ENCODE results near the gene CBARP. TPM values are rescaled to one million over a fixed set of nuclear protein-coding genes. Genes with fewer than 3 reads are reported as not detected.

CBARP gene
- total RNA-seq, 1 experiment from 2014 or later = 1.8 TPM

DNA sequence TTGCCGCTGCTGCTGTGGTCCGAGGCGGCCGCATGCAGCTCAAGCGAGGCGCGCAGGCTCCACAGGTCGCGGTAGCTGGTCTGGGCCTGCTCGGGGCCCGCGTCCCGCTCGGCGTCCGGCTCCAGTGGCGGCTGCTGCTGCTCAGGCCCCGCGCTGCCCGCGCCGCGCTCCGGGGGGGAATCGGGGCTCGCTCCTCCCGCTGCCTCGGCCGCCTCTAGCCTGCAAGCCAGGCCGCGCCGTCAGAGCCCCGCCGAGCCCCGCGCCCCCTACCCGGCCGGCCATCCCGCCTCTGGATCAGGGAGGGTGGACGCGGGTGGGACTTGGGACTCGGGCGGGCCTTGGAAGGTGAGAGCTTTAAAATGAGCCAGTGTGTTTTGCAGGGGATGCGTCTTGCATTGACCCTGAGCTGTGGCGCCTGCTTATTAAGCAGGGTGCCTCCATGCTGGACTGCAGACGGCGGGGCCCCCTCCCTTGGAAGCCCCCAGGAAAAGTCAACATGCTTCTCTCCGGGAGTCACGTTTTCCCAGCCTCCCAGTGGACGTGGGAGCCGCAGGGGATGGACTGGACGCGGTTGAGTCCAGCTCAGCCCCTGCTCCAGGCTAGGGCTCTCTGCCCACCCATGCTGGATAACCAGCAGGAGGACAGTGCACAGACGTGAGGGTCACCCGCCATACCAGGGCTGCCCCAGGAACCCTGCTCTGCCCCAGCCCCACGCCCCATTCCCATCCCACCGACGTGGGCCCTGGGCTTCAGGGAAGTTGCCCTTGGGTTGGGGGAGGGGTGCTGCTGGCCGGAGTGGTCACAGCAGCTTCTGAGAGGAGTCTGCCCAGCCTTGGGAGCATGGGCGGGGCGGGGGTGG lies 7.7 kb downstream of the CBARP start:
- no peak for DNase-seq (ENCODE audit: extremely low read depth, low read depth)

GRCh38 chr19:1229056-1229923 lies 8.5 kb downstream of the CBARP start:
- no peak for DNase-seq (ENCODE audit: extremely low read depth, low read depth)

DNA sequence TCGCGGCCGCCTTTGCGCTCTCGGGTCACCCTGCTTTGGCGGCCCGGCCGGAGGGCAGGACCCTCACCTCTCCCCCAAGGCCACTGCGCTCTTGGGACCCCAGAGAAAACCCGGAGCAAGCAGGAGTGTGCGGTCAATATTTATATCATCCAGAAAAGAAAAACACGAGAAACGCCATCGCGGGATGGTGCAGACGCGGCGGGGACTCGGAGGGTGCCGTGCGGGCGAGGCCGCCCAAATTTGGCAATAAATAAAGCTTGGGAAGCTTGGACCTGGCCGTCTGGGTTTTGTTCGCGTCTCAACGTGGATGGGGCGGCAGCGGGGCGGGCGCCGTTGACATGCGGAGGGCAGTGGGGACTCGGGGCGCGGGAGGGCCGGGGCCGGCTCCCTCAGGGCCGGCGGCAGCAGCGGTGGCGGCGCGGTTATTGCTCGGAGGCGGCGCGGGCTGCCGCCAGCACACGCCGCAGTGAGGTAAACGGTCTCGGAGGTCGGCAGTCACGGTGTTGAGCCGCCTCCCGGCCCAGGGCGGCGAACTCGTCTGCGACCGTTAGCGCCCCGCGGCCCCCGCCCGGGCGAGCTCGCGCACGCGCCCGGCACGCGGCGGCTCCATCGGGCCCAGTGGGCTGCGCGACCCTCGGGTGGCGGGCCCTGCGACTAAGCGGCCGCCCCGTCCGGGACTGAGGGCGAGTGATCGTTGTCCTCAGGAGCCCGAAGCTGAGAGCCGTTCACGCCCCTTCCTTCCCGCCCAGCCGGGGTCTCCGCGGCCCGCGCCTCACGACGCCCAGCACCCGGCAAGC lies 9.4 kb downstream of the CBARP start:
- DNase-seq (ENCODE audit: extremely low read depth, low read depth) = no peak

GRCh38 chr19:1227304-1228054 lies 10.3 kb downstream of the CBARP start:
- DNase-seq (ENCODE audit: extremely low read depth, low read depth) = no peak

DNA sequence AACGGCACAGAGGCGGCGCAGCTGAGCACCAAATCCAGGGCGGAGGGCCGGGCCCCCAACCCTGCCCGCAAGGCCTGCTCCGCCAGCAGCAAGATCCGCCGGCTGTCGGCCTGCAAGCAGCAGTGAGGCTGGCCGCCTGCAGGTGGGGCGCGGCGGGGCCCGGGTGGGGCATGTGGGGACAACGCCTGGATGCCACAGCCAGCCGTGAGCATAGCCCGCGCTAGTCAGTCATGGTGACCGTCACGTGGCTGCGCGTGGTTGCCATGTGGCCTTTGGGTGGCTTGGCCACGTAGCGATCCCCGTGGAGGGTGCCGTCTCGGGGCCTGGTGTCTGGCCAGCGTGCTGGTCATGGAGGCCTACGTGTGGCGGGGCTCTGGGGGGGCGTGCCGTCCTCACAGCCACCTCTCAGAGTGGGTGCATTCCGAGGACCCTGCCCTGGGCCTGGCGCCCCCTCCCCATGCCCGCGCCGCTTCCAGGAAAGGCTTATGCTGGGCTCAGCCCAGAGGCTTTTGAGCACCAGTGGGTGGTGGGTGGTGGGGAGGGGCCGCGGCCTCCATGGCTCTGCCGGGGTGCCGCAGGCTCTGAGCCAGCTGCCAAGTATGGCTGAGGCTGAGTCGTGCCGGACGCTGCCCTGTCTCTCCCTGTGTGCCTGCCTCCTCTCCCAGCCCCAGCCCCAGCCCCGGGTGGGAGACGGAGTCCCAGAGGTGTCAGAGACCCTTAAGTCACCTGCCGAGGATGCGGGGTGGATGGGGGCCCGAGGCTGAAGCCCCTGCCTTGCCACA lies 11.1 kb downstream of the CBARP start:
- no peak for DNase-seq (ENCODE audit: extremely low read depth, low read depth)

GRCh38 chr19:1226227-1226518 lies 11.6 kb downstream of the CBARP start:
- DNase-seq (ENCODE audit: extremely low read depth, low read depth) = no peak

DNA sequence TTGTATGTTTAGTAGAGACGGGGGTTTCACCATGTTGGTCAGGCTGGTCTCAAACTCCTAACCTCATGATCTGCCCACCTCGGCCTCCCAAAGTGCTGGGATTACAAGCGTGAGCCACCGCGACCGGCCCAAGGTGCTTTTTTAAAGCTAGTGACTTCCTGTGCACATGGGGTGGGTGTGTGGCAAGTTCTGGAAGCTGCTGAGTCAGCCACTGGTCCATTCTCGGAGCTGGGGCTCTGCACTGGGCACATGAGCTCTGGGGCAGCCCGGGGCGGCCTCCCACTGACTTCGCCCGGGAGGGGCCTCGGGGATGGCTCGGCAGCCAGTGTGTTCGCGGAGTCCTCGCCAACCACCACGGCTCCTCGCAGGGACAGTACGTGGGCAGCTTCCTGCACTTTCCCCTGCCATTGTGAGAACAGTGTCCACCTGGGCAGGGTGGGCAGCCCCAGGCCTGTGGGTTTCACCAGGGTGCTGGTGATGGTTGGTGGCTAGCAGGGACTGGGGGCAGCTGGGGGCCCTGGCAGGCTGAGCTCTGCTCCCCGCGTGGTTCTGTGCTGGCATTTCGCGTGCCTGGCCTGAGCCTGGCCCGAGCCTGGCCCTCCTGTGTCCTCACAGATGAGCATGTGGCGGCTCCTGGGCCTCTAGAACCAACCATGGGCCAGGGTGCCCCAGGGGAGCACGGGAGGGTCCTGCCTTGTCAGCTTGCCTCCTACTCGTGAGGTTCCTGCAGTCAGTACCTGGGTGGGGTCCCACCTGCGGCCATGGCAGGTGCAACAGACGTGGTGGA lies 12.2 kb downstream of the CBARP start:
- DNase-seq (ENCODE audit: extremely low read depth, low read depth) = no peak

DNA sequence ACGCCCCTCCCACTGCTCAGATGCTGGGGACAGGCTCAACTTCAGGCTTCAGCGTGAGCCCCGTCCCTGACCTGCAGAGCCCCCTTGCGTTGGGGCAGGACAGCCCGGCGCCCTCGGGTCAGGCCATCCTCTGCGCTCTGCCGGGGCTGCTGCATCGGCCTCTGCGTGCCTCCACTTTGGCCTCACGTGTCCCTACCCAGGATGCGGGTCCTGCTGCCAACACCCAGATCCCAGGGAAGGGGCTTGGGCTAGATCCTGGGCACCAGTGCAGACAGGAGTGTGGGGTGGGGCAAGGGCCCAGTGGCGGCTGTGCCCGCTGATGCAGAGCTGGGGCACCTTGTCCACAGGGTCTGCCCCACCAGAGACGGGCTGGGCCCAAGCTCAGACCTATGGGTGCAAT lies 13.0 kb downstream of the CBARP start:
- no peak for DNase-seq (ENCODE audit: extremely low read depth, low read depth)

GRCh38 chr19:1224047-1224825 lies 13.6 kb downstream of the CBARP start:
- DNase-seq (ENCODE audit: extremely low read depth, low read depth) = no peak

DNA sequence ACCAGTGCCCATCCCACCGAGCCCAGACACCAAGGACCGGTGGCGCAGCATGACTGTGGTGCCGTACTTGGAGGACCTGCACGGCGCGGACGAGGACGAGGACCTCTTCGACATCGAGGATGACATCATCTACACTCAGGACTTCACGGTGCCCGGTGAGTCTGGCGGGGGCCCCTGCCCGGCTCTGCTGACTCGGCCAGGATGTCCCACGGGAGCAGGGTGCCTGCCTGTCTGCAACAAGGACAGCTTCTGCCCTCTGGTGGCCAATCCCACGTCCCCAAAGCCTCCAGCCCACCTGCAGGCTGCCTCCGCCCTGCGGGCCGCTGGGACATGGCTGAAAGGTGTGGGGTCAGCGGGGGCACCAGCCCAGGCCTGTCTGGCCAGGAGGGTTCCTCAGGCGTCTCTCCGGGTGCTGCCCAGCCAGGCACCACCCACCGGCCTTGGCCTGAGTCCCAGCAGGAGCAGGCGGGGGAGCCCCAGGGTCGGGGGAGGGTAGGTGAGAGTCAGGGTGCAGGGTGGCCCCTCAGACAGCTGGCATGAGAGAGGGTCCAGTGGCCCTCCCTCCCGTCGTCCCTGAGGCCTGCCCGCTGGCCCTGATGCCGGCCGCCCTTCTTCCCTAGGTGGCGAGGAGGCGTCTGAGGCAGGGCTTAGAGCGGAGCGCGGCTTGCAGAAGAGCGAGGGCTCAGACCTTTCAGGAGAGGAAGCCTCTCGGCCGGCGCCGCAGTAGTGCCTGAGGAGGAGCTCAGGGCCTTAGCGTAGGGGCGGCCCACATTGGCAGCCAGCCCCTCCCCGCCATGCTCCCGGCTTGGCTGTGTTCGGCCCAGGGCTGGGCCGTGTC lies 14.6 kb downstream of the CBARP start:
- DNase-seq (ENCODE audit: extremely low read depth, low read depth) = no peak

DNA sequence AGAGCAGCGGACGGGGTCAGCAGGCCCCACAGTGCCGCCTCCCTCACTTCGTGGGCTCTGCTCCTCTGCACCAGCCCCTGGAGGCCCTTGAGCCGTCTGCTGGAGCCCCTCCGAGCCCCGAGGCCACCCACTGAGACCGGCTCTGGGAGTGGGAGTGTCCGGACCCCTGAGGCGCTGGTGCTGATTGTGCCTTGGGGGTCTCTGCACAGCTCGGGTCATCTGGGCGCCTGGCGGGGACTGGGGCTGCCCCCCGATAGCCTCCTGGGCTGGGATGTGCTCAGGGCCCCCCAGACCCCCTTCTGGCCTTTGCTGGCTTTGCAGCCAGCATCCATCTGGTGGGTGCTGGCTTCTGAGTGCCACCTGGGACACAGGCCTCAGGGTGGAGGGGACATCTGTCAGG lies 15.4 kb downstream of the CBARP start:
- DNase-seq (ENCODE audit: extremely low read depth, low read depth) = no peak

DNA sequence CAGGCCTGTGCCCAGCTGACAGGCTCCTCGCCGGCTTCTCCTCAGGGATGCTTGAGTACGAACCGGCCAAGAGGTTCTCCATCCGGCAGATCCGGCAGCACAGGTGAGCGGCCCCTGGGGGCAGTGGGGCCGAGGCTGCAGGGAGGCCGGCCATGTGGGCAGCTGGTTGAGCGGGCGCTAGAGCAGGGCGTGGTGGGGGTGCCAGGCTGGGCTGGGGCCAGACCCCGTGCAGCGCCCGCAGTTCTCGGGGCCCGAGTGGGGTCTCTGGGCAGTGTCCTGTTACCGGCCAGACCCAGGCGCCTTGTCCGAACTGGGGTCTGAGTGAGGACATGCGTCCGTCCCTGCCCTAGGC lies 15.9 kb downstream of the CBARP start:
- DNase-seq (ENCODE audit: extremely low read depth, low read depth) = no peak

DNA sequence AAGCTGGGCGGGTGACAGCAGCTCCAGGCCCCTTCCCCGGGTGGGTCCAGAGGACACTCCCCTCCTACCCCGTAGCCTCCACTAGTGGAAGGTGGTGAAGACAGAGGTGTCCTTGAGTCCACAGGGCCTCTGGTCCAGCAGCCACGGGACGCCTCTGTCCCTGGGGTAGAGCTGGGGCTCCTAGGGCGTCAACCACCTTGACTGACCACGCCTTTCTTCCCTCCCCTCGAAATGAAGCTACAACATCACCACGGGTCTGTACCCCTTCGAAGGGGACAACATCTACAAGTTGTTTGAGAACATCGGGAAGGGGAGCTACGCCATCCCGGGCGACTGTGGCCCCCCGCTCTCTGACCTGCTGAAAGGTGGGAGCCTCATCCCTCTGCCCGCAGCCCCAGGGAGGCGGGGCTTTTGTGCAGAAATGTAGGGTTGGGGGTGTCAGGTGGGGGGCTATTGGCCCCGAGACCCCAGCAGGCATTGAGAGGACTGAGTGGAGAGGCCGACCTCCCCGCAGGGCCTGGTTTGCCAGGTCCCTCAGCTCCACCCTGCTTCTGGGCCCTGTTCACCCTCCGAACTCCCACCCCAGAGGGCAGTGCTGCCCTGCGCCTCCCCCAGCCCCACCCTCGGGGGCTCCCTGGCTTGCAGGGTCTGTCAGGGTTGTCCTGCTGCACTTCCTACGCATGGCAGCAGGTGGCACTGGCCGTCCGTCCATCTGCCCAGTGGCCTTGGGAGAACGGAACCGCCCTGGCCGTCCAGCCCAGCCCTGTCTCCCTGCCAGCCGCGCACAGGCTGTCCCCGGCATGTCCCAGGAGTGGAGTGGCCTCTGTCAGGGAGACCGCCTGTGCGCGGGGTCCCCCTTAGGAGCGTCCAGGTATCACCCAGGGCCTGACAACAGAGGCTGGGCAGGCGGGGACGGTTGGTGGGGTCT lies 16.6 kb downstream of the CBARP start:
- DNase-seq (ENCODE audit: extremely low read depth, low read depth) = peak; percentile 45

DNA sequence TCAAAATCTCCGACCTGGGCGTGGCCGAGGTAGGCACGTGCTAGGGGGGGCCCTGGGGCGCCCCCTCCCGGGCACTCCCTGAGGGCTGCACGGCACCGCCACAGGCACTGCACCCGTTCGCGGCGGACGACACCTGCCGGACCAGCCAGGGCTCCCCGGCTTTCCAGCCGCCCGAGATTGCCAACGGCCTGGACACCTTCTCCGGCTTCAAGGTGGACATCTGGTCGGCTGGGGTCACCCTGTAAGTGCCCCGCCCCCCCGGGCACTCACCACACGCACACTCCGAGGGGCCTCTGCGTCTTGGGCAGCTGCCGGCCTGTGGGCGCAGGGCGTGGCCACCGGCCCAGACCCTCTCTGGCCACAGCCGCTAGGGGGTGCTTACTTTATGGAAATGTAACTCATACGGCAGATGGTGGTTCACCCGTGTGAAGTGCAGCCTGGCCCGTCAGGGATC lies 17.3 kb downstream of the CBARP start:
- no peak for DNase-seq (ENCODE audit: extremely low read depth, low read depth)

DNA sequence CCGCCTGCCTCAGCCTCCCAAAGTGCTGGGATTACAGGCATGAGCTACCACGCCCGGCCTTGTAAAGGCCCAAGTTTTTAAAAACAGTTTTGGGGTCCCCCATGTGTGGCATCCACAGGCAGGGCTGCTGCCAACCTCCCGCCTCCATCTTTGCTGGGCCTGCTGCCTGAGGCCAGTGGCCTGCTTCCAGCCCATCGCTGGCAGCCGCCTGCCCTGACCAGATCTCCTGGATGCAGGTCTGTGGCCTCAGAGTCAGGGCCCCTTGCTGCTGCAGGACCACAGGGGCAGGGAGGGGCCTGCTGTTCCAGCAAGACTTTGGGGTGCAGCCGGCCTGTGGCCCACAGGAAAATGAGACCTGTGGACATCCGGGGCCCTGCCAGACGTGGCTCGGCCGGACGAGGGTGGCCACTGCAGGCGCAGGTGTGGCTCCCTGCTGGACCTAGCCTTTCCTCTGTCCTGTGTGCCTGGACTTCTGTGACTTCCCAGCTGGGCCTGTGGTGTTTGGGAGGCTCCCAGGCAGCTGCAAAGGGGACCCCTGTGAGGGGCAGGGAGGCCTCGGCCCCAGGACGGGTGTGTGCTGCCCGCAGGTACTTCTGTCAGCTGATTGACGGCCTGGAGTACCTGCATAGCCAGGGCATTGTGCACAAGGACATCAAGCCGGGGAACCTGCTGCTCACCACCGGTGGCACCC lies 17.9 kb downstream of the CBARP start:
- DNase-seq (ENCODE audit: extremely low read depth, low read depth) = no peak
